Memory B cell (primary cell): ENCODE results near the gene DTX4.
A peak's percentile ranks its signal among the peaks of the same experiment; 100 is the strongest.

Source experiments
- ATAC-seq: fragments of 150-1000 bp; cut with Tn5 transposase; 2 replicates; pipeline ENCODE4 v1.10.0; 2021; ENCODE audit warnings: low read depth, mild to moderate bottlenecking, moderate library complexity
- DNase-seq, 2 donors: peaks; one replicate each; pipeline ENCODE4 v3.0.0; 2022; ENCODE audit warnings: low spot score in 2 of 2
- H3K27ac Mint-ChIP-seq: one replicate; pipeline ENCODE4 v1.8.0; 2022; ENCODE audit warnings: mild to moderate bottlenecking, moderate library complexity, mixed read lengths
- H3K27me3 Mint-ChIP-seq: one replicate; pipeline ENCODE4 v1.8.0; 2022; ENCODE audit warnings: mixed read lengths
- H3K36me3 Mint-ChIP-seq: one replicate; pipeline ENCODE4 v1.8.0; 2022; ENCODE audit warnings: mild to moderate bottlenecking, mixed read lengths
- H3K4me1 Mint-ChIP-seq: one replicate; pipeline ENCODE4 v1.8.0; 2022; ENCODE audit warnings: mixed read lengths
- H3K4me3 Mint-ChIP-seq: one replicate; pipeline ENCODE4 v1.8.0; 2022; ENCODE audit warnings: mild to moderate bottlenecking, moderate library complexity, mixed read lengths
- H3K9me3 Mint-ChIP-seq: one replicate; pipeline ENCODE4 v1.8.0; 2022; ENCODE audit warnings: mixed read lengths

The DTX4 gene

GRCh38 chr11:59152312-59152951 lies 19.5 kb upstream of the DTX4 start:
- H3K9me3 Mint-ChIP-seq, result no peaks in the 10 kb centered on the region
- DNase-seq, result no peak
- peak overlapping the region; percentile 87 for H3K4me3 Mint-ChIP-seq
- peak overlapping the region; percentile 88 for H3K27ac Mint-ChIP-seq
- no peaks in the 10 kb centered on the region for H3K36me3 Mint-ChIP-seq
- no peaks in the 10 kb centered on the region for H3K27me3 Mint-ChIP-seq
- H3K4me1 Mint-ChIP-seq, result peaks cover 35% of the 10 kb centered on the region
- peak; percentile 74 for ATAC-seq

- no peak for ATAC-seq
- Mint-ChIP-seq H3K27ac (no peak overlapping the region), H3K27me3 (no peaks in the 10 kb centered on the region), H3K36me3 (no peaks in the 10 kb centered on the region), H3K9me3 (no peaks in the 10 kb centered on the region), H3K4me3 (no peak overlapping the region), H3K4me1 (peaks cover 27% of the 10 kb centered on the region)
- DNase-seq, result no peak
Observed at GRCh38 chr11:59154610-59155009, 17.3 kb upstream of the DTX4 start.

- Mint-ChIP-seq H3K36me3 (no peaks in the 10 kb centered on the region), H3K27me3 (no peaks in the 10 kb centered on the region), H3K9me3 (no peaks in the 10 kb centered on the region), H3K4me3 (no peak overlapping the region), H3K27ac (no peak overlapping the region), H3K4me1 (peaks cover 19% of the 10 kb centered on the region)
- DNase-seq (no peak), ATAC-seq (no peak)
Observed at GRCh38 chr11:59157433-59157832, 14.5 kb upstream of the DTX4 start.

GRCh38 chr11:59158206-59159068 lies 13.5 kb upstream of the DTX4 start:
- Mint-ChIP-seq H3K4me3 (no peak overlapping the region), H3K27me3 (no peaks in the 10 kb centered on the region), H3K36me3 (no peaks in the 10 kb centered on the region), H3K4me1 (peaks cover 10% of the 10 kb centered on the region), H3K9me3 (no peaks in the 10 kb centered on the region), H3K27ac (no peak overlapping the region)
- peak; percentile 98 for ATAC-seq
- peak; percentile 60 to 70 for DNase-seq

DNA sequence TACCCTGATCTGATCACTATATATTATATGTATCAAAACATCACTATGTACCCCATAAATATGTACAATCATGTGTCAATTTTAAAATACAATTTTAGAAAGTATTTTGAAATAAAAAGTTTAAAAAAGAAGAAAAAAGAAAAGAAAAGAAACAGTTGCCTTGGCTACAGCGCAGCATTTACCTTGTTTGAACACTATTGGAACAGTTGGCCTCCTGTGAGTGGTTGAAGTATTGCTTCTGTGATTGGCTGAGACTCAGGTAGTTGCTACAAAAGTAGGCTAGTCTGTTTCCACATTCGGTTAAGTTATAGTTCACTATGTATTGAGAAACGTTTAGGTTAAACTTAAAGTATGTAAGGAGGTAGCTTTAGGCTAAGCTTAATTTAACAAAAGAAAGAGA lies 7.9 kb upstream of the DTX4 start:
- Mint-ChIP-seq H3K27me3 (peaks cover 2% of the 10 kb centered on the region), H3K27ac (no peak overlapping the region), H3K9me3 (no peaks in the 10 kb centered on the region), H3K4me1 (no peaks in the 10 kb centered on the region), H3K4me3 (no peak overlapping the region), H3K36me3 (no peaks in the 10 kb centered on the region)
- DNase-seq (no peak), ATAC-seq (no peak)

DNA sequence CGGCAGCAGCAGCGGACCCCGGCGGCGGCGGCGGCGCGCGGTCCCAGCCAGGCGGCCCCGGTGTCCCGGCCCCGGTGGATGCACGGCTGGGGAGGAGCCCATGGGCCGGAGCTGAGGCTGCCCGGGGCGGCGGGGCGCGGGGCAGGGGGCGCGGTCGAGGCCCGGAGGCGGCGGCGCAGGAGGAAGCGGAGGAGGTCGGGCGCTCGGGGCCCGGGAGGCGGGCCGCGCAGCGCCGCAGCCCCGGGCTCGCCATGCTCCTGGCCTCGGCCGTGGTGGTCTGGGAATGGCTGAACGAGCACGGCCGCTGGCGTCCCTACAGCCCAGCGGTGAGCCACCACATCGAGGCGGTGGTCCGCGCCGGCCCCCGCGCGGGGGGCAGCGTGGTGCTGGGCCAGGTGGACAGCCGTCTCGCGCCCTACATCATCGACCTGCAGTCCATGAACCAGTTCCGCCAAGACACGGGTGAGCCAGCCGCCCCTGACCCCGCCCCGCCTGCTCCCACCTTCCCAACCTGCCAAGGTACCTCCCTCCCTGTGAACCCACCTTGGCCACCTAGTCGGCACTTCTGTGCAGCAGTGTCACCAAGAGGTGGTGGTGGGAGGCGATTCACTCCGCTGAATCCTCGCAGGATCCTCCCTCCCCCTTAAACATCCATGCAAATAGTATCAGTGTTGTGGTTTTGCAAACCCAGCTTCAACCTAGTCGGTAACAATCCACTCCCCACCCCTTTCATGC lies 580 bp downstream of the DTX4 start:
- peak; percentile 58 for ATAC-seq
- Mint-ChIP-seq H3K9me3 (no peaks in the 10 kb centered on the region), H3K27ac (peak overlapping the region; percentile 81), H3K4me3 (peak overlapping the region; percentile 98), H3K27me3 (no peaks in the 10 kb centered on the region), H3K36me3 (peaks cover 5% of the 10 kb centered on the region), H3K4me1 (peaks cover 16% of the 10 kb centered on the region)
- peak; percentile 44 to 50 for DNase-seq

- H3K36me3 Mint-ChIP-seq, result peaks cover 10% of the 10 kb centered on the region
- H3K27me3 Mint-ChIP-seq, result no peaks in the 10 kb centered on the region
- DNase-seq, result peak in 1 of 2 donors; percentile 37
- peak overlapping the region; percentile 81 for H3K27ac Mint-ChIP-seq
- H3K4me1 Mint-ChIP-seq, result peaks cover 16% of the 10 kb centered on the region
- peak overlapping the region; percentile 98 for H3K4me3 Mint-ChIP-seq
- no peak for ATAC-seq
- H3K9me3 Mint-ChIP-seq, result no peaks in the 10 kb centered on the region
Observed at GRCh38 chr11:59173080-59173963, 1.4 kb downstream of the DTX4 start.

DNA sequence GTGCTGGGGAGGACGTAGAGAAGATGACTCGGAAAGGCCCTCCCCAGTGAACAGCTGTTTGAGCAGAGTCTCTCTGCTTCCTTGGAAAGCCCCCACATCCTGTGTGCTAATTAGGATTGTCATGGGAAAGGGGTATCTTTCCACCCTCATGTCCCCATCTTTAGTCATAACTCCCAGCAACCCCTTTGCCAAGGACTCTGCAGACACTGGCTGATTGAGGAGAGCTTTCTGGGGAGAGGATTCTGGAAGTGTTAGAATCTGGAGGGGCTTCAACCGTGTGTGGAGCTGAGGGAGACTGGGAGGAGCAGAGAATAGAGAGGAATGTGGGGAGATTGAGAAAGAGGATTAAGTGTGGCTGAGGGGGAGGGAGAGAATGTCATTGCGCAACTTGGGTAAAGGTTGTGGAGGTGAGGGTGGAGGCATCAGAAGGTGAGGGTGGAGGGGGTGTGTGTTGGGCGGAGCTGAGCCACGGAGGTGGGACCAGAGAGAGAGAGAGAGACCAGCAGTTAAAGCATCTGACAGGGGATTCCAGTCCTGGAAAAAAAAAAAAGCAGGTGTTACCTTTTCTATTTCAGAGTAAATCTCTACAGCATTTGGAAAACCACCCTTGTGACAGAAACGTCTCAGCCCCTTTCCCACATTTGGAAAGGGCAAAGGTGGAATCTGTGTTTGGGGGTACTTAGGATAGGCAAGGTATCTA lies 2.2 kb downstream of the DTX4 start:
- peaks cover 16% of the 10 kb centered on the region for H3K4me1 Mint-ChIP-seq
- no peaks in the 10 kb centered on the region for H3K27me3 Mint-ChIP-seq
- H3K27ac Mint-ChIP-seq, result peak overlapping the region; percentile 45
- peaks cover 14% of the 10 kb centered on the region for H3K36me3 Mint-ChIP-seq
- ATAC-seq (no peak), DNase-seq (no peak)
- H3K4me3 Mint-ChIP-seq, result peak overlapping the region; percentile 35
- peaks cover 2% of the 10 kb centered on the region for H3K9me3 Mint-ChIP-seq

- Mint-ChIP-seq H3K36me3 (peaks cover 18% of the 10 kb centered on the region), H3K27me3 (no peaks in the 10 kb centered on the region), H3K4me3 (no peak overlapping the region), H3K27ac (no peak overlapping the region), H3K9me3 (peaks cover 5% of the 10 kb centered on the region), H3K4me1 (peaks cover 16% of the 10 kb centered on the region)
- DNase-seq (no peak), ATAC-seq (no peak)
Observed at GRCh38 chr11:59174664-59175033, 2.7 kb downstream of the DTX4 start.

- no peak overlapping the region for H3K27ac Mint-ChIP-seq
- no peak overlapping the region for H3K4me3 Mint-ChIP-seq
- H3K27me3 Mint-ChIP-seq, result no peaks in the 10 kb centered on the region
- H3K36me3 Mint-ChIP-seq, result peaks cover 21% of the 10 kb centered on the region
- no peak for ATAC-seq
- no peak for DNase-seq
- peaks cover 6% of the 10 kb centered on the region for H3K9me3 Mint-ChIP-seq
- peaks cover 16% of the 10 kb centered on the region for H3K4me1 Mint-ChIP-seq
Observed at GRCh38 chr11:59175091-59175501, 3.2 kb downstream of the DTX4 start.

GRCh38 chr11:59176330-59176729 lies 4.4 kb downstream of the DTX4 start:
- Mint-ChIP-seq H3K4me3 (no peak overlapping the region), H3K9me3 (peaks cover 6% of the 10 kb centered on the region), H3K27me3 (no peaks in the 10 kb centered on the region), H3K4me1 (peaks cover 16% of the 10 kb centered on the region), H3K27ac (no peak overlapping the region), H3K36me3 (peaks cover 21% of the 10 kb centered on the region)
- DNase-seq, result no peak
- no peak for ATAC-seq

DNA sequence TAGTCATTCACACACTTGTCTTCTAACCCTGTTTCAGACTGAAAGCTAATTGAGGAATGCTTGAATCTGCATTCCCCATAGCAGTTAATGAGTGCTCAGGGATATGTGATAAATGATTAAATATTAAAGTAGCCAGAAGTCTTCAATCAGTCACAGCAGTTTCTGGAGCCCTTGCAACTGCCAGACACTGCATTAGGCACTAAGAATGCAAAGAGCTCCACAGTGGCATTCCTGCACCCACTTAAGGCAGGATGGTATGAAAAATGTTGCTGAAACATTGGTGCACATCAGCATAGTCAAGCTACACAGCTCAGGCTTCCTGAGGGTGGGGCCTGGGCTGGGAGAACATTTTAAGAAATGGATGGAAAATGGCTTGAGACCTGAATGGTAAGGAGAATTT lies 6.5 kb downstream of the DTX4 start:
- ATAC-seq, result no peak

DNA sequence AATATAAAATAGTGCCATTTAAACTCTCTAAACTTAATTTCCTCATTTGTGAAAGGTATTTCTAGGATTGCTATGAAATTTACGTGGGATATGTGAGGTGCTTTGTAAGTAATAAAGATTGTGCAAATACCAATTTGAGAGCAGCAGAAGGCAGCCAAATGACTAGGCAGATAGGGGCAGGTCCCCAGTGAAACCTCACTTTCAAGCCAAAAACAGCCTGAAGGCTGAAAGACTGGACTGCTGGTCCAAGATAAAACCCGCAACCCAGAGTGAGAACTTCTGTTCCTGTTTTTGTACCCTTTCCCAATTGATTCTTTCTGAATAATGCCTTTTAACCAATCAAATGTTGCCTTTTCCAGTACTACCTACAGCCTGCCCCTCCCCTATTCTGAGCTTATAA lies 7.2 kb downstream of the DTX4 start:
- ATAC-seq, result no peak
- H3K36me3 Mint-ChIP-seq, result peaks cover 24% of the 10 kb centered on the region
- no peak overlapping the region for H3K27ac Mint-ChIP-seq
- peaks cover 6% of the 10 kb centered on the region for H3K4me1 Mint-ChIP-seq
- no peak for DNase-seq
- peaks cover 6% of the 10 kb centered on the region for H3K9me3 Mint-ChIP-seq
- H3K27me3 Mint-ChIP-seq, result no peaks in the 10 kb centered on the region
- no peak overlapping the region for H3K4me3 Mint-ChIP-seq

More for the DNA sequence above, 6.5 kb downstream of the DTX4 start:
- peaks cover 9% of the 10 kb centered on the region for H3K4me1 Mint-ChIP-seq
- H3K36me3 Mint-ChIP-seq, result peaks cover 24% of the 10 kb centered on the region
- peaks cover 6% of the 10 kb centered on the region for H3K9me3 Mint-ChIP-seq
- H3K27ac Mint-ChIP-seq, result no peak overlapping the region
- H3K27me3 Mint-ChIP-seq, result no peaks in the 10 kb centered on the region
- no peak for DNase-seq
- H3K4me3 Mint-ChIP-seq, result no peak overlapping the region
